HEK293T (cell line): ENCODE measurements around the gene RBFOX1.

Experiments
- CTCF ChIA-PET: fragments of 350-600 bp; formaldehyde crosslinking; extraction: SDS; loops from one replicate; lab custom pipeline; 2021; ENCODE audit warnings: antibody characterized with exemption, inconsistent platforms; lab: Yijun Ruan, JAX
- POLR2A ChIA-PET: fragments of 350-600 bp; formaldehyde crosslinking; extraction: SDS; loops from one replicate; lab custom pipeline; 2020; ENCODE audit warnings: antibody characterized with exemption, inconsistent platforms; lab: Yijun Ruan, JAX
- DNase-seq: peaks from one replicate; pipeline ENCODE4 v3.0.0; 2012; ENCODE audit warnings: mixed read lengths; ENCODE audit errors: extremely low spot score
- ARNT ChIP-seq: fragments of 450-650 bp; IDR thresholded peaks from 2 replicates; pipeline ENCODE4 v1.6.1; 2017; ENCODE audit warnings: mild to moderate bottlenecking
- BHLHE40 ChIP-seq: fragments of 450-650 bp; IDR thresholded peaks from 2 replicates; pipeline ENCODE4 v1.6.1; 2016; ENCODE audit warnings: mild to moderate bottlenecking, moderate library complexity, borderline replicate concordance
- CTBP1 ChIP-seq: fragments of 450-650 bp; IDR thresholded peaks from 2 replicates; pipeline ENCODE4 v1.6.1; 2016; ENCODE audit warnings: borderline replicate concordance
- ELF4 ChIP-seq: fragments of 450-650 bp; IDR thresholded peaks from 2 replicates; pipeline ENCODE4 v1.6.1; 2017; ENCODE audit warnings: antibody characterized with exemption
- FOXA1 ChIP-seq: fragments of 450-650 bp; IDR thresholded peaks from 2 replicates; pipeline ENCODE4 v1.6.1; 2016; ENCODE audit warnings: mild to moderate bottlenecking
- FOXK2 ChIP-seq: fragments of 450-650 bp; IDR thresholded peaks from 2 replicates; pipeline ENCODE4 v1.6.1; 2016; ENCODE audit warnings: mild to moderate bottlenecking
- FOXM1 ChIP-seq: fragments of 450-650 bp; IDR thresholded peaks from 2 replicates; pipeline ENCODE4 v1.6.1; 2017; ENCODE audit warnings: mild to moderate bottlenecking, borderline replicate concordance
- HDGF ChIP-seq: fragments of 450-650 bp; IDR thresholded peaks from 2 replicates; pipeline ENCODE4 v1.6.1; 2017; ENCODE audit warnings: antibody characterized with exemption, borderline replicate concordance
- L3MBTL2 ChIP-seq: fragments of 450-650 bp; conservative IDR thresholded peaks from 2 replicates; pipeline ENCODE4 v1.6.1; 2016; ENCODE audit warnings: mild to moderate bottlenecking
- LEF1 ChIP-seq: fragments of 450-650 bp; IDR thresholded peaks from 2 replicates; pipeline ENCODE4 v1.6.1; 2017; ENCODE audit warnings: mild to moderate bottlenecking, borderline replicate concordance
- NFRKB ChIP-seq: fragments of 450-650 bp; IDR thresholded peaks from 2 replicates; pipeline ENCODE4 v1.6.1; 2016; ENCODE audit warnings: mild to moderate bottlenecking, moderate library complexity
- SP1 ChIP-seq: fragments of 450-650 bp; IDR thresholded peaks from 2 replicates; pipeline ENCODE4 v1.6.1; 2017
- SUZ12 ChIP-seq: fragments of 450-650 bp; IDR thresholded peaks from 2 replicates; pipeline ENCODE4 v1.6.1; 2016; ENCODE audit warnings: mild to moderate bottlenecking
- TARDBP ChIP-seq: fragments of 450-650 bp; IDR thresholded peaks from 2 replicates; pipeline ENCODE4 v1.6.1; 2016
- ZNF384 ChIP-seq: fragments of 450-650 bp; IDR thresholded peaks from 2 replicates; pipeline ENCODE4 v1.6.1; 2016
- TF ChIP-seq, protein P1 (sequence below): fragments of 450-650 bp; IDR thresholded peaks from 2 replicates; pipeline ENCODE4 v1.6.1; 2016

RBFOX1 gene

DNA sequence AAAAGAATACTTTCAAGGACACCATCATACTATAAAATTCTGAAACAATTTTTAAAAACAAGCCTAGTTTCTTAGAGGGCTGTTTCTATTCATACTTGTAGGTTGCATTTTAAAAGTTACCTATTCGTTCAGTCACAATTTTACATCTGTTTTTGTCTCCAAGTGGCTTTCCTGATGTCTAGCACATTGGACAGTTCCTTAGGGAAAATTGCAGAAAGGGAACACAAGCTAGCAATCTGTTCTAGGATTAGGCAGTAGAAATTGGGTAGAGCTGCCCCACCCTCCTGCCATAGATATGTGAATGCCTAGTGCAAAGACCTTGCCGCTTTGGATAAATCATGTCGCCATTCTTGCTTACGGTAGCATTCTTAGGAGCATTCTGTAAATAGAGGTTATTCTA is 358.9 kb downstream of the RBFOX1 start:
- POLR2A ChIA-PET, result no interaction called here
- TF ChIP-seq TARDBP, result no peak
- TF ChIP-seq ELF4, result no peak
- TF ChIP-seq ARNT, result no peak
- no peak for TF ChIP-seq FOXK2
- TF ChIP-seq NFRKB, result no peak
- no peak for TF ChIP-seq SUZ12
- no peak for TF ChIP-seq BHLHE40
- TF ChIP-seq SP1, result no peak
- no peak for TF ChIP-seq L3MBTL2
- no peak for TF ChIP-seq ZNF384
- TF ChIP-seq HDGF, result no peak
- TF ChIP-seq CTBP1, result no peak
- no peak for DNase-seq
- CTCF ChIA-PET, result no interaction called here

DNA sequence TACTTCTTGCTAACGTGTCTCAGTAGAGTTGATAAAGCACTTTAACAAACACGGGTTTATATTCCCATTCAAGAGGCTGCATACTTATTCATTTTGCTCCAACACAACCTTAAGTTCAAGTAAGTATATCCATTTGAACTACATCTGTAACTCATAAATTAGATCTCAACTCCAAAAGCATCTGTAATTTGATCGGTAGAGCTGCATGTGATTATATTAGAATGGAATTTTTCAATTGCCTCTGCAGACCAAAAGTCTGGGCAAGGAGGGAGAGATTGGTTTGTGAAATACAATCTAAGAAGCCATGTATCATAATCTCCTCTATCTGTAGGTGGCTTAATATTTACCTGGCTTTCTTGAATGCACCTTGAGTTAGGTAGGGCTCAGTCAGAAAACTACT is 371.0 kb downstream of the RBFOX1 start:
- POLR2A ChIA-PET, result no interaction called here
- TF ChIP-seq FOXM1 (no peak), BHLHE40 (no peak), HDGF (no peak), NFRKB (no peak), TARDBP (no peak), FOXK2 (no peak), ELF4 (no peak), L3MBTL2 (no peak), FOXA1 (no peak), LEF1 (no peak), SP1 (no peak), SUZ12 (no peak), ZNF384 (no peak), CTBP1 (no peak), ARNT (no peak)
- TF ChIP-seq, protein P1, sequence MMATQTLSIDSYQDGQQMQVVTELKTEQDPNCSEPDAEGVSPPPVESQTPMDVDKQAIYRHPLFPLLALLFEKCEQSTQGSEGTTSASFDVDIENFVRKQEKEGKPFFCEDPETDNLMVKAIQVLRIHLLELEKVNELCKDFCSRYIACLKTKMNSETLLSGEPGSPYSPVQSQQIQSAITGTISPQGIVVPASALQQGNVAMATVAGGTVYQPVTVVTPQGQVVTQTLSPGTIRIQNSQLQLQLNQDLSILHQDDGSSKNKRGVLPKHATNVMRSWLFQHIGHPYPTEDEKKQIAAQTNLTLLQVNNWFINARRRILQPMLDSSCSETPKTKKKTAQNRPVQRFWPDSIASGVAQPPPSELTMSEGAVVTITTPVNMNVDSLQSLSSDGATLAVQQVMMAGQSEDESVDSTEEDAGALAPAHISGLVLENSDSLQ, result no peak
- CTCF ChIA-PET, result no interaction called here
- DNase-seq, result no peak

GRCh38 chr16:7705885-7706284 is 373.2 kb downstream of the RBFOX1 start:
- DNase-seq, result no peak
- ChIA-PET CTCF (no interaction called here), POLR2A (no interaction called here)
- TF ChIP-seq ZNF384, result no peak
- no peak for TF ChIP-seq FOXM1
- no peak for TF ChIP-seq ELF4
- no peak for TF ChIP-seq ARNT
- TF ChIP-seq SP1, result no peak
- no peak for TF ChIP-seq SUZ12
- TF ChIP-seq TARDBP, result no peak
- TF ChIP-seq BHLHE40, result no peak
- TF ChIP-seq, protein P1, result no peak
- no peak for TF ChIP-seq LEF1
- TF ChIP-seq HDGF, result no peak
- no peak for TF ChIP-seq FOXK2
- TF ChIP-seq CTBP1, result no peak

DNA sequence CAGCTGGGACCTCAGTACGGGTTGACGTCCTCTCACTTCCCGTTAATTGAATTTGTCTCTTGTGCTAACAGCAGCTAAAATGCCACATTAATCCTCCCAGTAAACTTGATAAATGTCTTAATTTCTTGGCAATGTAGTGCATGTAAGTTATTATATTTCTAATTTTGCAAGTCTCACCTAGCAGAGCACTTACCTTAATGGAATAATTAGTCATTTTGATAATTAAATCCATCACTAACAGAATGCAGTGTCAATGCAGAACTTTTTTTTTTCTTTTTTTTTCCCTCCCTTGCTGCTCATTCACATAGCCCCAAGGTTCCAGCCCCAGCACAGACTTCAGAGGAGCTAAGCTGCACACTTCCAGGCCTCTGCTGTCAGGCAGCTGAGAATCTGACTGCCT is 376.5 kb downstream of the RBFOX1 start:
- TF ChIP-seq CTBP1 (no peak), FOXA1 (no peak), FOXK2 (no peak), ELF4 (no peak), FOXM1 (no peak), SP1 (no peak), HDGF (no peak)
- POLR2A ChIA-PET, result no interaction called here
- CTCF ChIA-PET, result no interaction called here
- DNase-seq, result no peak

GRCh38 chr16:7713244-7713643 is 380.6 kb downstream of the RBFOX1 start:
- DNase-seq, result no peak
- POLR2A ChIA-PET, result no interaction called here
- CTCF ChIA-PET, result no interaction called here
- TF ChIP-seq ZNF384 (no peak), FOXM1 (no peak), FOXK2 (no peak), BHLHE40 (no peak), ELF4 (no peak), HDGF (no peak), SUZ12 (no peak), NFRKB (no peak), TARDBP (no peak), FOXA1 (no peak), ARNT (no peak), CTBP1 (no peak), SP1 (no peak), L3MBTL2 (no peak), LEF1 (no peak)
- TF ChIP-seq, protein P1, result no peak

GRCh38 chr16:7714775-7715174 is 382.1 kb downstream of the RBFOX1 start:
- TF ChIP-seq SP1 (no peak), ARNT (no peak), FOXA1 (no peak), LEF1 (no peak), NFRKB (no peak), FOXM1 (no peak), ELF4 (no peak), L3MBTL2 (no peak)
- TF ChIP-seq, protein P1, result no peak
- ChIA-PET POLR2A (no interaction called here), CTCF (no interaction called here)
- no peak for DNase-seq
